Stomach (tissue), 4 donors: Measurements from ENCODE around the gene ZFP36.

Experiments
- CTCF ChIP-seq, 7 experiments: fragments of 450-650 bp in 4 of 7; fragments of 200-600 bp in 3 of 7; sonication (generic) in 3 of 7; IDR thresholded peaks; one replicate each; pipeline ENCODE4 v1.5.1; 2016 to 2019; ENCODE audit warnings: antibody characterized with exemption in 7 of 7, control low read depth in 2 of 7, mild to moderate bottlenecking in 1 of 7
- EP300 ChIP-seq: sonication (generic); formaldehyde crosslinking; IDR thresholded peaks from one replicate; pipeline ENCODE4 v1.6.1; 2017; ENCODE audit warnings: antibody characterized with exemption
- POLR2A ChIP-seq, 4 donors: fragments of 450-650 bp; IDR thresholded peaks; one replicate each; pipeline ENCODE4 v1.6.1; 2016; ENCODE audit warnings: antibody characterized with exemption in 4 of 4, control low read depth in 2 of 4, mild to moderate bottlenecking in 1 of 4, moderate library complexity in 1 of 4

GRCh38 chr19:39385629-39386411 is 20.8 kb upstream of the ZFP36 start:
- TF ChIP-seq CTCF (IDR thresholded peaks at IDR 0.05): no peak
- TF ChIP-seq POLR2A (IDR thresholded peaks at IDR 0.05): no peak
- no peak for TF ChIP-seq EP300
